ENCODE results near the gene ATRAID.

DNA sequence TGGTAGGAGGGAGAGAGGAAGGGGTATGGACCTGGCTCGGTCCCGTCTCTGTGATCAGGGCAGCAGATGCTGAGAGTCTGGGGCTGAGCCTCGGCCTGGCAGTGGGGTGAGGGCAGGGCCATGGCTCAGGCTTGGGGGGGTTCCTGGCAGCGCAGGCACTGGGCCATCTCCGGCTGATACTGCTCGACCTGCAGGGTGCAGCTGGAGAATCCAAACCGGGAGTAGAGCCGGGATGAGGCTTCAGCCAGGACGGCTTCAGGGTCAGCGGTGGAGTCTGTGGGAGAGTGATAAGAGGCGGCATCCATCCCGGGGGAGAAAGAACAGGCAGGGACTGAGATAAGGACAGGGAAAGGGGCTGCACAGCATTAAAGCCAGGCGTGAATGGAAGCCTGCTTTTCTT, 43.3 kb downstream of the ATRAID start:
- TF ChIP-seq CTCF (IDR thresholded peaks at IDR 0.05; ENCODE audit: insufficient read depth, low read length, poor library complexity, severe bottlenecking) (no peak), EZH2phosphoT487 (conservative IDR thresholded peaks at IDR 0.05; ENCODE audit: low read length) (no peak)

Data from SU-DHL-6 (cell line).